ENCODE results near the gene PRPF40B.

Gene PRPF40B

DNA sequence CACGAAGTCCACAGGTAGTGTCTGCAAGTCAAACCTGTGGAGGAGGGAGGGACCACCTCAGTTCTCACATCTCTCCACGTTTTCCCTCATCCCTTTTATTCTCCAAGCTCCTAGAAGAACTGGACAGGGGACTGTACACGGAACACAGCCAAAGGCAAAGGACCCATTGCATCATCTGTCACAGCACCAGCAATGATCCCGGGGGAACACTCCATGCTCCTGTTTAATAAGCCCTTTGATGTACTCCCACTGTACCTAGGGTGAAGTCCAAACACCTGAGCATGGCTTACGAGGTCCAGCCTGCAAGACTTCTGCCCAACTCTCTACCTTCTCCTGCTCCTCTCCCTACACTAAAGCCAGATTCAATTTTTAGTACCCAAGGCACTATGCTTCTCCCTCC is 26.5 kb downstream of the PRPF40B start:
- TF ChIP-seq, protein P1, sequence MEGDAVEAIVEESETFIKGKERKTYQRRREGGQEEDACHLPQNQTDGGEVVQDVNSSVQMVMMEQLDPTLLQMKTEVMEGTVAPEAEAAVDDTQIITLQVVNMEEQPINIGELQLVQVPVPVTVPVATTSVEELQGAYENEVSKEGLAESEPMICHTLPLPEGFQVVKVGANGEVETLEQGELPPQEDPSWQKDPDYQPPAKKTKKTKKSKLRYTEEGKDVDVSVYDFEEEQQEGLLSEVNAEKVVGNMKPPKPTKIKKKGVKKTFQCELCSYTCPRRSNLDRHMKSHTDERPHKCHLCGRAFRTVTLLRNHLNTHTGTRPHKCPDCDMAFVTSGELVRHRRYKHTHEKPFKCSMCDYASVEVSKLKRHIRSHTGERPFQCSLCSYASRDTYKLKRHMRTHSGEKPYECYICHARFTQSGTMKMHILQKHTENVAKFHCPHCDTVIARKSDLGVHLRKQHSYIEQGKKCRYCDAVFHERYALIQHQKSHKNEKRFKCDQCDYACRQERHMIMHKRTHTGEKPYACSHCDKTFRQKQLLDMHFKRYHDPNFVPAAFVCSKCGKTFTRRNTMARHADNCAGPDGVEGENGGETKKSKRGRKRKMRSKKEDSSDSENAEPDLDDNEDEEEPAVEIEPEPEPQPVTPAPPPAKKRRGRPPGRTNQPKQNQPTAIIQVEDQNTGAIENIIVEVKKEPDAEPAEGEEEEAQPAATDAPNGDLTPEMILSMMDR (IDR thresholded peaks at IDR 0.05; ENCODE audit: borderline replicate concordance, insufficient read depth, low read depth, low read length): no peak
- H3K4me3 ChIP-seq (ENCODE audit: low read depth, low read length): no peak overlapping the region

DNA sequence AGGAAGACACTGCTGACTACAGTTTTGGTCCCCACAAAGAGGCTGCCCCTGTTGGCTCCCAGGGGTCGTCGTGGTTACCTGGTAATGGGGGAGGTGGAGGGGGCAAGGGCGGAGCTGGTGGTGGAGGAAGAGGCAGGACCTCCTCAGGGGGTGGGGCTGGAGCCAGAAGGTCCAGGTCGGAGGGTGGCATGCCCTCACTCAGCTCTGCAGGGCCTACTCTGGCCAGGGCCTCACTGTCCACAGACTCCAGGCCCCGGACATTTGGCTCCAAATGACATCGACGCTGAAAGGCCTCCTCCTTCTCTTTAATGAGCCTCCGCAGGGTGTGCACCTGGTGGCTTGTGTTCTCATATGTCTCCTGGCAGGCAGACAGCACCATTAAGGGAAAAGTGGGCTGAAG is 28.5 kb downstream of the PRPF40B start:
- no peak overlapping the region for H3K4me3 ChIP-seq (ENCODE audit: low read depth, low read length)
- TF ChIP-seq, protein P1 (IDR thresholded peaks at IDR 0.05; ENCODE audit: borderline replicate concordance, insufficient read depth, low read depth, low read length): no peak

DNA sequence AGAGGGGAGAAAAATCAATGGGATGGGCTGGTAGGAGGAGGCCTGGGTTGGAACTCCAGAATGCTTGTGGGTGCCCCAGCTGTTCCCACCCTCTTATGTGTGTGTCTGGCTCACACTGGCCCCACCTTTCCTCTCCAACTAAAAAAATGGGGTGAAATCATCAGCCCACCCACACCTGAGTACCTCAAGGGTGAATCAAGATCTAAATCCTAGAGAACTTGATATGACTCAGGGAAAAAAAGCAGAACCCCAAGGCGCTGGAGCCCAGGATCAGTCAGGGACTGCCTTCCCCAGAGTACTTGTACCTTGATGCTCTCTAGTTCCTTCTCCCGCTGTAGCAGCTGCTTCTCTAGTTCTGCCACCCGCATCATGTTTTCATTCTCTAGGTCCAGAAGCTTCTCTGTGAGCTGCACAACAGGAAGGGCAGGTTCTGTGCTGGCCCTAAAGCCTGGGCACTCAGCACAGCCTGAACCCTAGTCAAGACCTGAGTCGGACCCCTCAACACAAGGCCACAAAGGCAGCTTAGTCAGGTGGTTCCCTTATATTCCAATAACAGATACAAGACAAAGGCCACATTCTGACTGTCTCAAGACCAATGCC is 29.7 kb downstream of the PRPF40B start:
- H3K4me3 ChIP-seq (ENCODE audit: low read depth, low read length): no peak overlapping the region
- TF ChIP-seq, protein P1 (IDR thresholded peaks at IDR 0.05; ENCODE audit: borderline replicate concordance, insufficient read depth, low read depth, low read length): no peak

DNA sequence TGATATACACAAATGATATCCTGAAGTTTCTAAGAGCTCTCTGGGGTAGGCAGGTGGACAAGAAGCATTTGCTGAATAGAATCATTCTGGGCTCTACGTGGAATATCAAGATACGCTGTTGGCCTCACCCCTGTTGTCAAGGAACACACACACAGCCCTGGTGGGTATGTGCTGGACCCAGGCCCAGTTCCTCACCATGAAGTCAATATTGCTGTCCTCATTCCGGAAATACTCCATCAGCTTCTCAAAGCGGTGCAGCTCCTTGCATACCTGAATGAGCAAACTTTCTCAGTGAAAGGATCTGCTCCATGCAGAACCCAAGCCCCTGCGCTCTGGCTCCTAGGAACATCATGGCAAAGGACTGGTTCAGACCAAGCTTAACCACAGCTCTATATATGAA is 31.4 kb downstream of the PRPF40B start:
- TF ChIP-seq, protein P1 (IDR thresholded peaks at IDR 0.05; ENCODE audit: borderline replicate concordance, insufficient read depth, low read depth, low read length): no peak
- H3K4me3 ChIP-seq (ENCODE audit: low read depth, low read length): no peak overlapping the region

DNA sequence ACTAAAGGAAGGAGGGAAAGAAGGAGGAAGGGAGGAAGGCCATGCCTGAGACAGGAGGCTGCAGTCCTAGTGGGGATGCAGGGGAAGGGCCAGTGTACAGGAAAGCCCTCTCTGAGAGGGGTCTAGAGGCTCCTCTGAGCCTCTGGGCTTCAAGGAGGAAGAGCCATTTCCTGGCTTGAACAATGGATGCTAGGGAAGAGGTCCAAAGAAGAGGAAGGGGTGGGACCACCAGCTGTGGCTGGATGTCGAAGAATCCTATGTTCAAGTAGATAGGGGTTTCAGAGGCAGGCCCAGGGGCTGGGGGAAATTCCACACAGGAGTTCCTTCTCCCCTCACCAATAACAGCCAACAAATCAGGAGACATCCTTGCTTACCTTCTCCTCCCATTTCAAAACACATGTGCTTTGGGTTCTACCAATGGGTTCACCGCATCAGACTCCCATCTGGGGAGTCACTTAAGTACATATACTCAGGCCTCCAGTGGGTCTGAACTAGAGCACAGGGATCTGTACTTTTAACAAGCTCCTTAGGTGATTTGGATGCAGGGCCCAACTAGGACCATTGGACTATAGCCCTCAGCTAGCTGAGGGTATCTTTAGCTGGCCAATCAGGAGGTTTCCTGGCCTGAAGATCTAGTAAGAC is 32.4 kb downstream of the PRPF40B start:
- no peak overlapping the region for H3K4me3 ChIP-seq (ENCODE audit: low read depth, low read length)
- TF ChIP-seq, protein P1 (IDR thresholded peaks at IDR 0.05; ENCODE audit: borderline replicate concordance, insufficient read depth, low read depth, low read length): no peak

DNA sequence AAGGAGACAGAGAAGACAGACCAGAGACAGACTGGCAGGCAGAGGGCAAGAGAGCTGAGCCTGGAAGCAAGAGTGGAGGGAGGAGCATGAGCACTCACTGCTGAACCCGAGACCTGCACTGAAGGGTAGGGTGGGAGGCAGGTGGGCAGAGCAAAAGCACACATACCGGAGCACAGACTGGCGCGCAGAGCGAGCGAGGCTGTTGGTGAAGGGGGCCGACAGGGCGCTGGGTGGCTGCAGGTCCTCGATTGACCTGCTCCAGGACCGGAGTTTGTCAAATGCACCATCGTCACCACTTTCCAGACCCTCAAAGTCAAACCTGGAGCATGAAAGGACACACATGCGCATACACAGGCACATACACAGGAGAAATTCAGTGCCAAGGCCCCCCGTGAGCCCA is 34.9 kb downstream of the PRPF40B start:
- no peak overlapping the region for H3K4me3 ChIP-seq (ENCODE audit: low read depth, low read length)
- TF ChIP-seq, protein P1 (IDR thresholded peaks at IDR 0.05; ENCODE audit: borderline replicate concordance, insufficient read depth, low read depth, low read length): no peak

DNA sequence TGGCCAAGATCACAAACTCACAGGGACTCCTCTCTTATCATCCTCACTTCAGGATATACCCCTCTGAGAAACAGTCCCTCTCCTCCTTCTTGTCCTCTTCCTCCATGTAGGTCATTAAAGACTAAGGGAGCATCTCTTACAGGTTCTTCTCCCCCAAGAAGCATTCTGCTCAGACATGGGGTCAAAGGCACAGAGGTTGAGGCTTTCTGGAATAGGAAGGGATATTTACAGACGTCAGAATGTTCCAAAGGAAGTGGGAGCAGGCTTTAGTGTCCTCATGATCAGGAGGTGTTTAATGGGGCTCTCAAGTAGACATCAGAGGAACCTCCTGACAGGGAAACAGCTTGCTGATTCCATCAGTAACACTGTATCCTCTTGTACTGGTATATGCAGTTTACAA is 36.4 kb downstream of the PRPF40B start:
- TF ChIP-seq, protein P1 (IDR thresholded peaks at IDR 0.05; ENCODE audit: borderline replicate concordance, insufficient read depth, low read depth, low read length): no peak
- no peak overlapping the region for H3K4me3 ChIP-seq (ENCODE audit: low read depth, low read length)
